Panc1 (cell line): ENCODE results near the gene MICALL1. TPM values are rescaled to one million over a fixed set of nuclear protein-coding genes. Genes with fewer than 3 reads are reported as not detected.

Experiments
- ATAC-seq: fragments of 200-7000 bp; cut with Tn5 transposase; 2 replicates; pipeline ENCODE4 v1.9.1; 2020; ENCODE audit warnings: mild to moderate bottlenecking, moderate library complexity
- BruUV-seq: library from RNA; stranded (reverse); fragments of 400-500 nt; replicated peaks from 2 replicates; lab custom pipeline; 2021; lab: Mats Ljungman, UMichigan
- CTCF ChIA-PET: fragments of 300-600 bp; sonication (Branson Sonifier 250); formaldehyde crosslinking; loops from one replicate; lab custom pipeline; 2022; ENCODE audit warnings: antibody characterized with exemption; lab: Charles Lee
- POLR2A ChIA-PET: fragments of 300-600 bp; sonication (Branson Sonifier 250); formaldehyde crosslinking; loops from one replicate; lab custom pipeline; 2022; ENCODE audit warnings: antibody characterized with exemption; lab: Charles Lee
- DNase-seq: peaks from one replicate; pipeline ENCODE4 v3.0.0-alpha.2; 2010; ENCODE audit warnings: low read depth, low spot score
- H3K27ac ChIP-seq: 2 replicates; pipeline ENCODE4 v1.5.1; 2011; ENCODE audit warnings: mild to moderate bottlenecking, low read length, inconsistent platforms
- H3K27me3 ChIP-seq: fragments of 200-500 bp; sonication (Bioruptor generic); 2 replicates; pipeline ENCODE4 v1.6.0; 2014; ENCODE audit warnings: low read length, inconsistent platforms; ENCODE audit not compliant: control insufficient read depth, insufficient read depth
- H3K36me3 ChIP-seq: fragments of 200-500 bp; sonication (Bioruptor generic); 2 replicates; pipeline ENCODE4 v1.5.1; 2014; ENCODE audit warnings: inconsistent platforms, mild to moderate bottlenecking, low read length, moderate library complexity; ENCODE audit not compliant: control insufficient read depth, insufficient read depth
- H3K4me1 ChIP-seq: 2 replicates; pipeline ENCODE4 v1.5.1; 2011; ENCODE audit warnings: inconsistent platforms, mild to moderate bottlenecking, low read length, moderate library complexity; ENCODE audit not compliant: control insufficient read depth, insufficient read depth
- H3K4me3 ChIP-seq, 2 experiments: 2 replicates each; pipeline ENCODE4 v1.5.1; 2011 to 2012; ENCODE audit warnings: low read depth in 2 of 2, low read length in 2 of 2, mild to moderate bottlenecking in 2 of 2, inconsistent platforms in 1 of 2, moderate library complexity in 1 of 2
- H3K9me3 ChIP-seq: fragments of 200-500 bp; sonication (Bioruptor generic); 2 replicates; pipeline ENCODE4 v1.5.1; 2014; ENCODE audit warnings: low read depth, mild to moderate bottlenecking, inconsistent platforms, low read length, moderate library complexity; ENCODE audit not compliant: control insufficient read depth, insufficient read depth
- CTCF ChIP-seq: fragments of 450-650 bp; IDR thresholded peaks from 2 replicates; pipeline ENCODE4 v1.5.1; 2017; ENCODE audit warnings: mild to moderate bottlenecking
- POLR2AphosphoS5 ChIP-seq: IDR thresholded peaks from 2 replicates; pipeline ENCODE4 v1.6.1; 2012; ENCODE audit warnings: mild to moderate bottlenecking, low read depth, low read length, moderate library complexity
- REST ChIP-seq, 2 experiments: IDR thresholded peaks; 2 replicates each; pipeline ENCODE4 v1.6.1; 2011 to 2012; ENCODE audit warnings: low read depth in 2 of 2, control low read depth in 1 of 2, low read length in 1 of 2, mild to moderate bottlenecking in 1 of 2, moderate library complexity in 1 of 2; ENCODE audit not compliant: insufficient read depth in 1 of 2
- SIN3A ChIP-seq: IDR thresholded peaks from 2 replicates; pipeline ENCODE4 v1.6.1; 2012; ENCODE audit warnings: low read depth, mild to moderate bottlenecking, low read length, moderate library complexity, borderline replicate concordance; ENCODE audit not compliant: insufficient read depth
- TCF7L2 ChIP-seq: IDR thresholded peaks from 2 replicates; pipeline ENCODE4 v1.6.1; 2011; ENCODE audit warnings: mild to moderate bottlenecking, low read depth, low read length, inconsistent platforms
- in situ Hi-C: cut with HindIII; loops from 2 replicates; pipeline ENCODE4 v1.10.0; 2016; ENCODE audit warnings: low sequenced_read_pairs, low pct_unique_long_range_greater_than_20kb
- intact Hi-C: fragments of 100-400 bp; cut with micrococcal nuclease; formaldehyde crosslinking; loops from one replicate; pipeline ENCODE4 v1.10.0; 2022; ENCODE audit not compliant: unreplicated experiment
- total RNA-seq: library from RNA; stranded (reverse); gene quantifications from one replicate; pipeline ENCODE4 v1.2.1, GENCODE V29; 2021; ENCODE audit not compliant: unreplicated experiment

Gene MICALL1
- total RNA-seq, 1 experiment from 2014 or later: 34.5 TPM

- ChIA-PET POLR2A (no interaction called here), CTCF (interaction anchor here (0.6 kb wide), 1 partner anchor 202 kb away, joined by 6 read pairs; no protein-coding TSS in a partner anchor)
- in situ Hi-C loops: no loop called here
- intact Hi-C loops: no loop called here
- no peak overlapping the region for H3K4me3 ChIP-seq
- DNase-seq (no peak), ATAC-seq (0 out of 2 replicates have a peak, but pooled peaks have one; percentile 7)
- peaks cover 26% of the 10 kb centered on the region for H3K4me1 ChIP-seq
- no peaks in the 10 kb centered on the region for H3K27me3 ChIP-seq
- no peaks in the 10 kb centered on the region for H3K36me3 ChIP-seq
- no TSS peak for BruUV-seq
- H3K27ac ChIP-seq: peak overlapping the region; percentile 44
- no peak for TF ChIP-seq POLR2AphosphoS5
- TF ChIP-seq SIN3A: no peak
- TF ChIP-seq CTCF: no peak
- TF ChIP-seq REST (IDR thresholded peaks at IDR 0.05; ENCODE audit: insufficient read depth in 1 of 2, low read depth in 2 of 2, low read length in 1 of 2): no peak
- no peak for TF ChIP-seq TCF7L2
- H3K9me3 ChIP-seq: no peaks in the 10 kb centered on the region
Observed at GRCh38 chr22:37896181-37896592, 9.9 kb upstream of the MICALL1 start.

GRCh38 chr22:37896939-37897338 is 9.2 kb upstream of the MICALL1 start:
- Histone ChIP-seq H3K4me3 (no peak overlapping the region), H3K4me1 (peaks cover 26% of the 10 kb centered on the region), H3K27me3 (no peaks in the 10 kb centered on the region), H3K36me3 (no peaks in the 10 kb centered on the region), H3K27ac (no peak overlapping the region), H3K9me3 (no peaks in the 10 kb centered on the region)
- TF ChIP-seq SIN3A (no peak), CTCF (no peak), TCF7L2 (no peak), POLR2AphosphoS5 (no peak), REST (IDR thresholded peaks at IDR 0.05; ENCODE audit: insufficient read depth in 1 of 2, low read depth in 2 of 2, low read length in 1 of 2) (no peak)
- BruUV-seq: no TSS peak
- DNase-seq (no peak), ATAC-seq (no peak)
- ChIA-PET POLR2A (interaction anchor here (0.7 kb wide), 1 partner anchor 53 kb away, joined by 3 read pairs; the partner anchor contains the start of gene ANKRD54), CTCF (no interaction called here)
- intact Hi-C loops (no loop called here), in situ Hi-C loops (no loop called here)
